Anterior cingulate cortex (tissue), 58 donors: ENCODE data around the gene RITA1.
A peak's percentile ranks its signal among the peaks of the same experiment; 100 is the strongest.

Experiments used
- DNase-seq, 58 donors: peaks; one replicate each; lab custom pipeline; 2025; lab: John Stamatoyannopoulos, UW

RITA1 gene

GRCh38 chr12:113173081-113173698 is 12.3 kb upstream of the RITA1 start:
- DNase-seq, result no peak

- peak in 54 of 58 donors; percentile 9 to 89 (median 46) for DNase-seq
Observed at GRCh38 chr12:113174461-113175384, 10.8 kb upstream of the RITA1 start.

GRCh38 chr12:113179023-113179422 is 6.5 kb upstream of the RITA1 start:
- DNase-seq, result no peak

- no peak for DNase-seq
Observed at GRCh38 chr12:113180333-113180732, 5.2 kb upstream of the RITA1 start.

GRCh38 chr12:113181975-113182374 is 3.5 kb upstream of the RITA1 start:
- DNase-seq, result no peak

GRCh38 chr12:113183030-113183589 is 2.4 kb upstream of the RITA1 start:
- DNase-seq, result no peak

- no peak for DNase-seq
Observed at GRCh38 chr12:113184098-113184899, 1.2 kb upstream of the RITA1 start.

- peak; percentile 32 to 90 (median 78) for DNase-seq
Observed at GRCh38 chr12:113184900-113185179, 681 bp upstream of the RITA1 start.

- DNase-seq, result no peak
Observed at GRCh38 chr12:113186033-113186365, 478 bp downstream of the RITA1 start.

GRCh38 chr12:113186666-113187325 is 1.3 kb downstream of the RITA1 start:
- DNase-seq, result no peak

- no peak for DNase-seq
Observed at GRCh38 chr12:113189361-113189760, 3.8 kb downstream of the RITA1 start.

- DNase-seq, result peak in 13 of 58 donors; percentile 2 to 49 (median 14)
Observed at GRCh38 chr12:113190761-113191160, 5.2 kb downstream of the RITA1 start.

- DNase-seq, result no peak
Observed at GRCh38 chr12:113191227-113191626, 5.7 kb downstream of the RITA1 start.

GRCh38 chr12:113194971-113195391 is 9.5 kb downstream of the RITA1 start:
- no peak for DNase-seq

GRCh38 chr12:113195598-113195997 is 10.1 kb downstream of the RITA1 start:
- no peak for DNase-seq

GRCh38 chr12:113196582-113196981 is 11.1 kb downstream of the RITA1 start:
- DNase-seq, result no peak

GRCh38 chr12:113196990-113197389 is 11.5 kb downstream of the RITA1 start:
- DNase-seq, result peak in 42 of 58 donors; percentile 6 to 70 (median 36)

GRCh38 chr12:113197518-113198077 is 12.1 kb downstream of the RITA1 start:
- DNase-seq, result no peak

- no peak for DNase-seq
Observed at GRCh38 chr12:113198296-113198695, 12.8 kb downstream of the RITA1 start.
